ENCODE data around the gene TMEM115.

- TF ChIP-seq POLR2A (IDR thresholded peaks at IDR 0.05) (no peak), CTCF (IDR thresholded peaks at IDR 0.05) (no peak)
Observed at GRCh38 chr3:50356553-50356952, 2.8 kb downstream of the TMEM115 start.

Data from thyroid gland (tissue), 4 donors.